Smooth muscle cell (in vitro differentiated cells): Measurements from ENCODE around the gene MLX. TPM values are rescaled to one million over a fixed set of nuclear protein-coding genes. Genes with fewer than 3 reads are reported as not detected.
"Not testable (repeated sequence)": the region's sequence is repeated elsewhere in the genome, so short reads cannot be mapped to it uniquely, and the experiment has no call there.

Source experiments
- DNase-seq: peaks from one replicate; lab custom pipeline; 2025; ENCODE audit not compliant: unreplicated experiment; lab: John Stamatoyannopoulos, UW
- H2AFZ ChIP-seq: fragments of 200-600 bp; sonication (generic); 2 replicates; pipeline ENCODE4 v1.6.0; 2016; ENCODE audit warnings: antibody characterized with exemption, low read depth, mild to moderate bottlenecking
- H3F3A ChIP-seq: fragments of 200-600 bp; sonication (generic); 2 replicates; pipeline ENCODE4 v1.6.0; 2017; ENCODE audit warnings: antibody characterized with exemption, low read depth
- H3K27ac ChIP-seq: fragments of 200-600 bp; sonication (generic); 2 replicates; pipeline ENCODE4 v1.5.1; 2016; ENCODE audit warnings: low read depth, mild to moderate bottlenecking
- H3K27me3 ChIP-seq: fragments of 200-600 bp; sonication (generic); 2 replicates; pipeline ENCODE4 v1.6.1; 2016; ENCODE audit warnings: low read depth, mild to moderate bottlenecking
- H3K36me3 ChIP-seq: fragments of 200-600 bp; sonication (generic); 2 replicates; pipeline ENCODE4 v1.5.1; 2016; ENCODE audit warnings: low read depth
- H3K4me1 ChIP-seq: fragments of 200-600 bp; sonication (generic); 2 replicates; pipeline ENCODE4 v1.5.1; 2016; ENCODE audit warnings: low read depth
- H3K4me2 ChIP-seq: fragments of 200-600 bp; sonication (generic); 2 replicates; pipeline ENCODE4 v1.6.0; 2016; ENCODE audit warnings: mild to moderate bottlenecking
- H3K4me3 ChIP-seq: fragments of 200-600 bp; sonication (generic); 2 replicates; pipeline ENCODE4 v1.5.1; 2016; ENCODE audit warnings: mild to moderate bottlenecking
- H3K79me2 ChIP-seq: fragments of 200-600 bp; sonication (generic); 2 replicates; pipeline ENCODE4 v1.6.0; 2016; ENCODE audit warnings: low read depth, mild to moderate bottlenecking
- H3K9ac ChIP-seq: fragments of 200-600 bp; sonication (generic); 2 replicates; pipeline ENCODE4 v1.6.0; 2016; ENCODE audit warnings: low read depth
- H3K9me3 ChIP-seq: fragments of 200-600 bp; sonication (generic); replicated peaks from 2 replicates; pipeline ENCODE4 v1.5.1; 2016; ENCODE audit warnings: low read depth
- H4K20me1 ChIP-seq: fragments of 200-600 bp; sonication (generic); 2 replicates; pipeline ENCODE4 v1.6.0; 2016; ENCODE audit warnings: low read depth
- CTCF ChIP-seq: fragments of 200-600 bp; sonication (generic); IDR thresholded peaks from 2 replicates; pipeline ENCODE4 v1.5.1; 2017; ENCODE audit warnings: borderline replicate concordance, mild to moderate bottlenecking, antibody characterized with exemption; ENCODE audit not compliant: insufficient read depth, poor library complexity, severe bottlenecking
- WGBS: methylation state at CpG from one replicate; pipeline ENCODE4 v1.1.7; 2016; ENCODE audit warnings: low lambda C conversion rate; 5-methylcytosine and 5-hydroxymethylcytosine counted together
- polyA plus RNA-seq: library from polyadenylated mRNA; unstranded; fragments of >200 nt; fragmentation: Nextera tagmentation; extraction: Ambion mirVana; gene quantifications from 2 replicates; pipeline ENCODE4 v1.2.1, GENCODE V29; 2016
- total RNA-seq: library from RNA; depleted of rRNA; stranded (reverse); fragments of >200 nt; gene quantifications from 2 replicates; pipeline ENCODE4 v1.2.3, GENCODE V29; 2014

MLX gene
- total and polyA plus RNA-seq, 2 experiments from 2014 or later = 21.1 to 21.6 TPM

DNA sequence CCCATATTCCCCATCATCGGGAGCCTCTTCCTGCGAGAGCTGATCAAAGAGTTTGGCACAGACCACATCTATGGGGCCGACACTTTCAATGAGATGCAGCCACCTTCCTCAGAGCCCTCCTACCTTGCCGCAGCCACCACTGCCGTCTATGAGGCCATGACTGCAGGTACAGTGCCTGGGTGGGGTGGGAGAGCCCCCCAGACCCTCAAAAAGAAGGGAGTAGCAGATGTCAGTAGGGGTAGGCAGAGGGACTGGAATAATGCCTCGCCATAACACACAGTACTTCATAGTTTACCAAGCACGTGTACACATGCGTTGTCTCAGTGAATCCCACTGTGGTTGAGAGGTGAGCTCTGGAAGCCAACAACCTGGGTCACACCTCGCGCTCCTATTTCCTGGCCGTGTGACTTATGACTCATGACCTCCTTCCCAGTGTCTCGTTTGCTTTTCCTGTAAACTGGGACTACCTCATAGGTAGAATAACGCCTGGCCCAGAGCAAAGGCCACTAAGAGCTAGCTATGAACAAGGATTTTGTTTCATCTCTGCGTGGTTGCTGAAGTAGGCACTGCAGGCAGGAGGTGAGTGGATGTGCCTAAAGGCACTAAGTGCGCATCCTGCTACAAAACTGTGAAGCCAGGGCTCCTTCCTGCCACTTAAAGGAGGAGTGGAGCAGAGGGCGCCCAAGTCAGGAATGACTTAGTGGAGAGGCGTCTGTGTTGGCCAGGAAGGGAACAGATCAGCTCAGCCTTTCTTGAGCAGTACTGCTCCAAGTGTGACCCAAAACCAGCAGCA, 25.7 kb upstream of the MLX start:
- Histone ChIP-seq H3K36me3 (no peaks in the 10 kb centered on the region), H3K4me3 (no peak overlapping the region), H3K27ac (no peak overlapping the region), H3K4me2 (no peak overlapping the region), H2AFZ (no peak overlapping the region), H4K20me1 (no peaks in the 10 kb centered on the region), H3K79me2 (peaks cover 5% of the 10 kb centered on the region), H3K4me1 (no peaks in the 10 kb centered on the region), H3K9ac (no peak overlapping the region), H3F3A (peaks cover 5% of the 10 kb centered on the region), H3K9me3 (no peaks in the 10 kb centered on the region), H3K27me3 (no peaks in the 10 kb centered on the region)
- DNase-seq = no peak
- 87% methylated on average over 17 of the region's 17 CpGs for WGBS
- no peak for TF ChIP-seq CTCF

DNA sequence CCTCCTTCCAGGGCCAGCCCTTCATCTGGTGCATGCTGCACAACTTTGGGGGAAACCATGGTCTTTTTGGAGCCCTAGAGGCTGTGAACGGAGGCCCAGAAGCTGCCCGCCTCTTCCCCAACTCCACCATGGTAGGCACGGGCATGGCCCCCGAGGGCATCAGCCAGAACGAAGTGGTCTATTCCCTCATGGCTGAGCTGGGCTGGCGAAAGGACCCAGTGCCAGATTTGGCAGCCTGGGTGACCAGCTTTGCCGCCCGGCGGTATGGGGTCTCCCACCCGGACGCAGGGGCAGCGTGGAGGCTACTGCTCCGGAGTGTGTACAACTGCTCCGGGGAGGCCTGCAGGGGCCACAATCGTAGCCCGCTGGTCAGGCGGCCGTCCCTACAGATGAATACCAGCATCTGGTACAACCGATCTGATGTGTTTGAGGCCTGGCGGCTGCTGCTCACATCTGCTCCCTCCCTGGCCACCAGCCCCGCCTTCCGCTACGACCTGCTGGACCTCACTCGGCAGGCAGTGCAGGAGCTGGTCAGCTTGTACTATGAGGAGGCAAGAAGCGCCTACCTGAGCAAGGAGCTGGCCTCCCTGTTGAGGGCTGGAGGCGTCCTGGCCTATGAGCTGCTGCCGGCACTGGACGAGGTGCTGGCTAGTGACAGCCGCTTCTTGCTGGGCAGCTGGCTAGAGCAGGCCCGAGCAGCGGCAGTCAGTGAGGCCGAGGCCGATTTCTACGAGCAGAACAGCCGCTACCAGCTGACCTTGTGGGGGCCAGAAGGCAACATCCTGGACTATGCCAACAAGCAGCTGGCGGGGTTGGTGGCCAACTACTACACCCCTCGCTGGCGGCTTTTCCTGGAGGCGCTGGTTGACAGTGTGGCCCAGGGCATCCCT, 23.5 kb upstream of the MLX start:
- no peaks in the 10 kb centered on the region for H3K27me3 ChIP-seq
- WGBS = 97% methylated on average over 39 of the region's 39 CpGs
- TF ChIP-seq CTCF = no peak
- H3K4me3 ChIP-seq = no peak overlapping the region
- no peak for DNase-seq
- H3K4me2 ChIP-seq = no peak overlapping the region
- no peak overlapping the region for H2AFZ ChIP-seq
- H3K4me1 ChIP-seq = no peaks in the 10 kb centered on the region
- no peak overlapping the region for H3K27ac ChIP-seq
- H3K79me2 ChIP-seq = no peaks in the 10 kb centered on the region
- peaks cover 5% of the 10 kb centered on the region for H3F3A ChIP-seq
- no peaks in the 10 kb centered on the region for H3K9me3 ChIP-seq
- H3K36me3 ChIP-seq = no peaks in the 10 kb centered on the region
- no peaks in the 10 kb centered on the region for H4K20me1 ChIP-seq
- H3K9ac ChIP-seq = no peak overlapping the region

GRCh38 chr17:42544874-42545283, 22.0 kb upstream of the MLX start:
- no peak overlapping the region for H3K9ac ChIP-seq
- TF ChIP-seq CTCF = no peak
- H3K4me2 ChIP-seq = no peak overlapping the region
- no peak overlapping the region for H3K4me3 ChIP-seq
- no peak overlapping the region for H3K27ac ChIP-seq
- H3K36me3 ChIP-seq = no peaks in the 10 kb centered on the region
- WGBS = 86% methylated on average over 8 of the region's 8 CpGs
- H2AFZ ChIP-seq = no peak overlapping the region
- H3K9me3 ChIP-seq = no peaks in the 10 kb centered on the region
- peaks cover 5% of the 10 kb centered on the region for H3F3A ChIP-seq
- H3K27me3 ChIP-seq = no peaks in the 10 kb centered on the region
- no peaks in the 10 kb centered on the region for H3K79me2 ChIP-seq
- DNase-seq = no peak
- H4K20me1 ChIP-seq = no peaks in the 10 kb centered on the region
- peaks cover 5% of the 10 kb centered on the region for H3K4me1 ChIP-seq

DNA sequence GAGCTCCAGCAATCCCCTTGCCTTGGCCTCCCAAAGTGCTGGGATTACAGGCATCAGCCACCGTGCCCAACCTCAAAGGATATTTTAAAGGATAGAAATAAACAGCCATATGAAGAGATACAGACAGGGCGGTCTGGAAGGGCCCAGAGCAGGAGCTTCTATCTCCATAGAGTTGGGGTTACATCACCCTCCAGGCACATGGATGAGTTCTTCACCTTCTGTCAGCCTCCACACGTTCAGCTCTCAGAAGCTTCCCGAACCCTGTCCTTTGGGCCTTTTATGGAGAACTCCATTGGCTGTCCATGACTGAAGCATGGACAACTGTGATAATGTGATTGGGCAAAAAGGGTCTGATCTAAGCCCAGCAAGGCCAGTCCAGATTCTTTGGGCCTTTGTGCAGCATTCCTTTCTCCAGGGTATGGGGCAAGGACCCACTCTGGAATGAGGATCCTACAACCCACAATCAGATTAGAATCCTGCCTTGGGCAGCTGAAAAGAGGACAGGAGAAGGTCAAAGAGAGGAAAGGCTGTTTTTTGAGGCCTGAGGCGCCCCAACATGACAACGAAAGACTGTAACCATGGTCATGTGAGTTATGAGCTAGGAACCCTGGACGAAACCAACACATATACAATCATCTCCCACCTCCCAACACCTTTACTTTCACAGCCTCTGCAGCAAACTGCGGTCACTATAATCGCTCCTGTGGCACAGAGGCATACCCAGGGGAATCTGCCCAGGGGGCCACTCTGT, 21.0 kb upstream of the MLX start:
- not testable (repeated sequence) for H3K9me3 ChIP-seq, H3K79me2 ChIP-seq, H4K20me1 ChIP-seq, H3K27ac ChIP-seq, DNase-seq, H3K4me3 ChIP-seq, H3F3A ChIP-seq, H3K4me2 ChIP-seq, H3K36me3 ChIP-seq, H3K27me3 ChIP-seq, H2AFZ ChIP-seq, H3K9ac ChIP-seq, H3K4me1 ChIP-seq
- 81% methylated on average over 9 of the region's 9 CpGs for WGBS
